NB4 (cell line): ENCODE measurements around the gene ZBTB4.

Experiments used
- DNase-seq: peaks from one replicate; pipeline ENCODE4 v3.0.0; 2010; ENCODE audit warnings: low read depth
- H3K4me3 ChIP-seq: one replicate; pipeline ENCODE4 v1.5.1; 2011; ENCODE audit warnings: mild to moderate bottlenecking, low read depth, low read length, moderate library complexity
- CTCF ChIP-seq: IDR thresholded peaks from one replicate; pipeline ENCODE4 v1.5.1; 2012; ENCODE audit warnings: low read depth, low read length
- MAX ChIP-seq: IDR thresholded peaks from 2 replicates; pipeline ENCODE4 v1.6.1; 2011; ENCODE audit warnings: low read depth, low read length
- MYC ChIP-seq: IDR thresholded peaks from 2 replicates; pipeline ENCODE4 v1.6.1; 2011; ENCODE audit warnings: low read depth, low read length
- POLR2A ChIP-seq: IDR thresholded peaks from 2 replicates; pipeline ENCODE4 v1.6.1; 2011; ENCODE audit warnings: mild to moderate bottlenecking; ENCODE audit not compliant: insufficient read length; ENCODE audit errors: extremely low read depth

Gene ZBTB4

GRCh38 chr17:7464081-7464480 is 15.3 kb downstream of the ZBTB4 start:
- DNase-seq = no peak
- H3K4me3 ChIP-seq = no peak overlapping the region
- TF ChIP-seq MYC (no peak), MAX (no peak), CTCF (no peak), POLR2A (no peak)

- no peak overlapping the region for H3K4me3 ChIP-seq
- no peak for DNase-seq
- no peak for TF ChIP-seq POLR2A
- TF ChIP-seq CTCF = no peak
- TF ChIP-seq MYC = no peak
- no peak for TF ChIP-seq MAX
These were observed 16.0 kb downstream of the ZBTB4 start for GRCh38 chr17:7463372-7463846.

GRCh38 chr17:7462474-7463371 is 16.7 kb downstream of the ZBTB4 start:
- no peak overlapping the region for H3K4me3 ChIP-seq
- TF ChIP-seq POLR2A (no peak), MAX (no peak), MYC (no peak), CTCF (no peak)
- no peak for DNase-seq

GRCh38 chr17:7460850-7461660 is 18.4 kb downstream of the ZBTB4 start:
- no peak for TF ChIP-seq MYC
- no peak for TF ChIP-seq CTCF
- no peak for TF ChIP-seq POLR2A
- no peak for TF ChIP-seq MAX
- H3K4me3 ChIP-seq = no peak overlapping the region
- DNase-seq = no peak

- no peak for DNase-seq
- no peak overlapping the region for H3K4me3 ChIP-seq
- no peak for TF ChIP-seq POLR2A
- no peak for TF ChIP-seq CTCF
- TF ChIP-seq MAX = no peak
- no peak for TF ChIP-seq MYC
These were observed 19.4 kb downstream of the ZBTB4 start for GRCh38 chr17:7459961-7460545.
